Trophoblast cell (in vitro differentiated cells and primary cell): ENCODE data around the gene HNRNPH1.

Experiments
- DNase-seq, 2 donors: peaks; one replicate each; pipeline ENCODE4 v3.0.0-alpha.2; 2016
- H2AFZ ChIP-seq: 2 replicates; pipeline ENCODE4 v1.6.1; 2013; ENCODE audit warnings: low read length, moderate library complexity, mild to moderate bottlenecking; ENCODE audit not compliant: insufficient read depth, poor library complexity
- H2AK5ac ChIP-seq: 2 replicates; pipeline ENCODE4 v1.6.1; 2013; ENCODE audit warnings: mild to moderate bottlenecking, low read length
- H2BK120ac ChIP-seq: 2 replicates; pipeline ENCODE4 v1.6.1; 2013; ENCODE audit warnings: low read length, mild to moderate bottlenecking, moderate library complexity; ENCODE audit not compliant: insufficient read depth, poor library complexity
- H2BK12ac ChIP-seq: 2 replicates; pipeline ENCODE4 v1.6.1; 2013; ENCODE audit warnings: mild to moderate bottlenecking, low read length, moderate library complexity
- H2BK5ac ChIP-seq: 2 replicates; pipeline ENCODE4 v1.6.1; 2013; ENCODE audit warnings: low read length, low read depth, moderate library complexity, mild to moderate bottlenecking; ENCODE audit not compliant: poor library complexity
- H3K14ac ChIP-seq: 2 replicates; pipeline ENCODE4 v1.6.1; 2013; ENCODE audit warnings: mild to moderate bottlenecking, low read length
- H3K18ac ChIP-seq: 2 replicates; pipeline ENCODE4 v1.6.1; 2013; ENCODE audit warnings: mild to moderate bottlenecking, low read length
- H3K23ac ChIP-seq: 2 replicates; pipeline ENCODE4 v1.6.1; 2013; ENCODE audit warnings: low read length
- H3K27ac ChIP-seq: 2 replicates; pipeline ENCODE4 v1.5.1; 2013; ENCODE audit warnings: low read depth, mild to moderate bottlenecking, inconsistent platforms, low read length, moderate library complexity
- H3K27me3 ChIP-seq: 2 replicates; pipeline ENCODE4 v1.6.1; 2013; ENCODE audit warnings: inconsistent platforms, mild to moderate bottlenecking, low read length, moderate library complexity; ENCODE audit not compliant: insufficient read depth
- H3K36me3 ChIP-seq, 2 experiments: 1 replicate in 1 of 2; 2 replicates in 1 of 2; pipeline ENCODE4 v1.6.1; 2013; ENCODE audit warnings: low read length in 2 of 2, mild to moderate bottlenecking in 2 of 2, moderate library complexity in 1 of 2; ENCODE audit not compliant: insufficient read depth in 2 of 2, control insufficient read depth in 1 of 2
- H3K4ac ChIP-seq: 2 replicates; pipeline ENCODE4 v1.6.1; 2013; ENCODE audit warnings: low read depth, mild to moderate bottlenecking, low read length, moderate library complexity
- H3K4me1 ChIP-seq, 2 experiments: 1 replicate in 1 of 2; 2 replicates in 1 of 2; pipeline ENCODE4 v1.6.1; 2013; ENCODE audit warnings: low read length in 2 of 2, mild to moderate bottlenecking in 2 of 2, moderate library complexity in 1 of 2; ENCODE audit not compliant: insufficient read depth in 2 of 2, control insufficient read depth in 1 of 2
- H3K4me2 ChIP-seq: 2 replicates; pipeline ENCODE4 v1.6.1; 2013; ENCODE audit warnings: inconsistent platforms, mild to moderate bottlenecking, low read length, moderate library complexity
- H3K4me3 ChIP-seq: 2 replicates; pipeline ENCODE4 v1.5.1; 2013; ENCODE audit warnings: mild to moderate bottlenecking, low read depth, low read length, inconsistent platforms
- H3K79me1 ChIP-seq: one replicate; pipeline ENCODE4 v1.6.1; 2013; ENCODE audit warnings: low read length
- H3K79me2 ChIP-seq: 2 replicates; pipeline ENCODE4 v1.6.1; 2013; ENCODE audit warnings: low read length, mild to moderate bottlenecking; ENCODE audit not compliant: control insufficient read depth, insufficient read depth, poor library complexity
- H3K9ac ChIP-seq: 2 replicates; pipeline ENCODE4 v1.6.1; 2013; ENCODE audit warnings: mild to moderate bottlenecking, low read length
- H3K9me3 ChIP-seq: 2 replicates; pipeline ENCODE4 v1.6.1; 2013; ENCODE audit warnings: low read depth, mild to moderate bottlenecking, control low read depth, inconsistent platforms, low read length; ENCODE audit not compliant: insufficient read depth
- H4K12ac ChIP-seq: 2 replicates; pipeline ENCODE4 v1.6.1; 2013; ENCODE audit warnings: low read depth, mild to moderate bottlenecking, low read length, moderate library complexity
- H4K8ac ChIP-seq: 2 replicates; pipeline ENCODE4 v1.6.1; 2013; ENCODE audit warnings: low read depth, mild to moderate bottlenecking, low read length, moderate library complexity
- H4K91ac ChIP-seq: one replicate; pipeline ENCODE4 v1.6.1; 2013; ENCODE audit warnings: low read depth, mild to moderate bottlenecking, low read length, moderate library complexity
- WGBS: extraction: QIAGEN DNeasy Blood & Tissue Kit; methylation state at CpG from one replicate; pipeline ENCODE4 v1.1.7; 2013; ENCODE audit warnings: missing lambda C conversion rate; ENCODE audit not compliant: insufficient read length, insufficient coverage; ENCODE audit errors: extremely low coverage; 5-methylcytosine and 5-hydroxymethylcytosine counted together

The HNRNPH1 gene

GRCh38 chr5:179624841-179625271 lies 1.4 kb upstream of the HNRNPH1 start:
- Histone ChIP-seq H2BK5ac (no peak overlapping the region), H3K9me3 (no peaks in the 10 kb centered on the region), H3K18ac (no peak overlapping the region), H4K8ac (no peak overlapping the region), H3K23ac (no peak overlapping the region), H3K27me3 (no peaks in the 10 kb centered on the region), H3K79me2 (peaks cover 24% of the 10 kb centered on the region), H3K4me2 (no peak overlapping the region), H3K36me3 (peaks cover 11 to 15% of the 10 kb centered on the region in 2 experiments), H3K9ac (no peak overlapping the region), H2BK12ac (no peak overlapping the region), H3K4me3 (no peak overlapping the region), H3K4me1 (peaks cover 9 to 10% of the 10 kb centered on the region in 2 experiments), H3K4ac (peak overlapping the region; percentile 93), H4K91ac (peak overlapping the region; percentile 98), H3K79me1 (peaks cover 14% of the 10 kb centered on the region), H3K27ac (no peak overlapping the region), H3K14ac (no peak overlapping the region), H4K12ac (no peak overlapping the region), H2BK120ac (no peak overlapping the region), H2AK5ac (peak overlapping the region; percentile 99), H2AFZ (peak overlapping the region; percentile 17)
- DNase-seq: no peak
- WGBS: no CpG with 5 or more reads among the region's 9 CpGs

- Histone ChIP-seq H3K27ac (peak overlapping the region; percentile 73), H3K9ac (peak overlapping the region; percentile 77), H2AFZ (peak overlapping the region; percentile 98), H3K4ac (peak overlapping the region; percentile 93), H3K18ac (peak overlapping the region; percentile 99), H3K4me3 (peak overlapping the region; percentile 71), H4K12ac (peak overlapping the region; percentile 99), H2BK120ac (peak overlapping the region; percentile 98), H3K23ac (no peak overlapping the region), H3K79me1 (peaks cover 14% of the 10 kb centered on the region), H3K79me2 (peaks cover 24% of the 10 kb centered on the region), H2AK5ac (peak overlapping the region; percentile 99), H4K8ac (peak overlapping the region; percentile 100), H2BK12ac (peak overlapping the region; percentile 51), H4K91ac (peak overlapping the region; percentile 98), H2BK5ac (peak overlapping the region; percentile 83), H3K27me3 (no peaks in the 10 kb centered on the region), H3K4me1 (peaks cover 9 to 10% of the 10 kb centered on the region in 2 experiments), H3K14ac (peak overlapping the region; percentile 96), H3K9me3 (no peaks in the 10 kb centered on the region), H3K4me2 (peak overlapping the region; percentile 82), H3K36me3 (peaks cover 13 to 16% of the 10 kb centered on the region in 2 experiments)
- peak; percentile 20 to 29 for DNase-seq
- no CpG with 5 or more reads among the region's 68 CpGs for WGBS
Measured at GRCh38 chr5:179623906-179624741, 653 bp upstream of the HNRNPH1 start.

GRCh38 chr5:179621551-179622214 lies 1.8 kb downstream of the HNRNPH1 start:
- no peak overlapping the region for H2BK12ac ChIP-seq
- no peak overlapping the region for H4K12ac ChIP-seq
- peak overlapping the region; percentile 72 for H3K4me3 ChIP-seq
- no CpG with 5 or more reads among the region's 11 CpGs for WGBS
- H3K18ac ChIP-seq: no peak overlapping the region
- H2BK5ac ChIP-seq: no peak overlapping the region
- H2AK5ac ChIP-seq: no peak overlapping the region
- peaks cover 9 to 10% of the 10 kb centered on the region in 2 experiments for H3K4me1 ChIP-seq
- peaks cover 15 to 33% of the 10 kb centered on the region in 2 experiments for H3K36me3 ChIP-seq
- no peak overlapping the region for H4K91ac ChIP-seq
- H3K4me2 ChIP-seq: peak overlapping the region; percentile 95
- H2AFZ ChIP-seq: no peak overlapping the region
- peak in 1 of 2 donors; percentile 27 for DNase-seq
- H3K27ac ChIP-seq: no peak overlapping the region
- H3K14ac ChIP-seq: no peak overlapping the region
- peak overlapping the region; percentile 68 for H3K9ac ChIP-seq
- peak overlapping the region; percentile 96 for H3K4ac ChIP-seq
- no peak overlapping the region for H2BK120ac ChIP-seq
- H3K9me3 ChIP-seq: no peaks in the 10 kb centered on the region
- H3K79me1 ChIP-seq: peaks cover 14% of the 10 kb centered on the region
- no peaks in the 10 kb centered on the region for H3K27me3 ChIP-seq
- H3K79me2 ChIP-seq: peaks cover 24% of the 10 kb centered on the region
- H4K8ac ChIP-seq: no peak overlapping the region
- H3K23ac ChIP-seq: no peak overlapping the region

- H2BK5ac ChIP-seq: no peak overlapping the region
- no CpG with 5 or more reads among the region's 5 CpGs for WGBS
Measured at GRCh38 chr5:179620703-179621350, 2.6 kb downstream of the HNRNPH1 start.

More at GRCh38 chr5:179620703-179621350, 2.6 kb downstream of the HNRNPH1 start:
- Histone ChIP-seq H3K27ac (no peak overlapping the region), H3K79me2 (peaks cover 24% of the 10 kb centered on the region), H3K4me2 (peak overlapping the region; percentile 95), H3K79me1 (peaks cover 14% of the 10 kb centered on the region), H4K91ac (no peak overlapping the region), H2BK12ac (no peak overlapping the region), H3K9me3 (no peaks in the 10 kb centered on the region), H4K8ac (no peak overlapping the region), H2AK5ac (no peak overlapping the region), H3K18ac (no peak overlapping the region), H4K12ac (no peak overlapping the region), H3K4me3 (no peak overlapping the region), H2BK120ac (no peak overlapping the region), H3K4ac (peak overlapping the region; percentile 86), H3K4me1 (peaks cover 9 to 10% of the 10 kb centered on the region in 2 experiments), H3K36me3 (peaks cover 18 to 38% of the 10 kb centered on the region in 2 experiments), H3K14ac (no peak overlapping the region), H2AFZ (no peak overlapping the region), H3K23ac (no peak overlapping the region), H3K27me3 (no peaks in the 10 kb centered on the region), H3K9ac (peak overlapping the region; percentile 36)
- DNase-seq: peak in 1 of 2 donors; percentile 52
